Right ventricle myocardium inferior (tissue), 1 donor: ENCODE results near the gene SBK1. TPM values are rescaled to one million over a fixed set of nuclear protein-coding genes. Genes with fewer than 3 reads are reported as not detected.

ENCODE experiments used
- ATAC-seq: fragments of 200-7000 bp; cut with Tn5 transposase; one replicate; pipeline ENCODE4 v1.9.1; 2020; ENCODE audit warnings: mild to moderate bottlenecking, moderate library complexity
- DNase-seq: peaks from one replicate; pipeline ENCODE4 v3.0.0; 2021; ENCODE audit errors: missing footprints
- intact Hi-C: fragments of 100-400 bp; cut with DNase I; formaldehyde crosslinking; loops from one replicate; pipeline ENCODE4 v1.11.0; 2022
- total RNA-seq: library from RNA; stranded (reverse); fragmentation: NEBNext Ultra II Directional; extraction: Animal tissue kit (Norgen Biotek cat#: 25700); gene quantifications from one replicate; pipeline ENCODE4 v1.2.1, GENCODE V29; 2021
- donor health status: DM: no; HTN: yes; CAD: no; lungs with severe emphysema.

Gene SBK1
- total RNA-seq, 1 donor from 2014 or later = 1.4 TPM

DNA sequence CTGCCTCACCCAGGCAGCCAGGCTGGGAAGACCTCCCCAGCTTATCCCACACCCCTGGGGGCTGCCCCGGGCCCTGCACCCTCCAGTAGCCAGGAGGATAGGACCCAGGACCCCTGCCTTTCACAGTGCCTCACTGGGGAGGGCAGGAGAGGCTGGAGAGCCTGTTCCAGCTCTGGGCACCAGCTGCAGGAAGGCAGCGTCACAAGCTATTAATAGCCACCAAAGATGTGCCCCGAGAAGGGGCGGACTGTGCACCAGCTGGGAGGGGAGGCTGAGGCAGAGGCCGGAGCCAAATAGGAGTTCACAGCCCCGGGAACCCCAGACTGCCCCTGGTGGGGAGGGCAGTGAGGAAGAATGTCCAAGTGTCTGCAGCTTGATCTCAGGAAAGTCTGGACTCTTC is 8.8 kb downstream of the SBK1 start:
- DNase-seq (no peak), ATAC-seq (peak; percentile 65)
- intact Hi-C loops = no loop called here

GRCh38 chr16:28301620-28302019 is 9.3 kb downstream of the SBK1 start:
- ATAC-seq (no peak), DNase-seq (no peak)
- intact Hi-C loops = no loop called here

DNA sequence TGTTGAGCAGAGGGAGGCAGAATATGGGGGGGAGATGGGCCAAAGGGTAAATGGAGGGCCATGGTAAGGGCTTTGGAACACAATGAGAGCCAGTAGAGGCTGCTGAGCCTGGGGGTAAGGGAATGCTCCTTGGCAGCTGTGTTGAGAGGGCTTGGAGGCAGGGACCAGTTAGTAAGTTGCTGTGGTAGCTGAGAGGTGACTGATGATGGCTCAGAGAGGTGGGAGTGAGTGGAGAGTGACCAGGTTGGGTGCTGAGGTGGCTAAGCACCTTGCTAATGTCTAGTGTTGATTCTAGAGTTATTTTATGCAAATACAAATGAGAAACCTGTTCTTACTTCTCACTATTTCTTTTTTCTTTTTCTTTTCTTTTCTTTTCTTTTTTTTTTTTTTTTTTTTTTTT is 10.8 kb downstream of the SBK1 start:
- DNase-seq = no peak
- intact Hi-C loops = no loop called here
- no peak for ATAC-seq

- intact Hi-C loops = no loop called here
- ATAC-seq = no peak
- no peak for DNase-seq
These were observed 11.9 kb downstream of the SBK1 start for GRCh38 chr16:28304214-28304613.

GRCh38 chr16:28307936-28308335 is 15.6 kb downstream of the SBK1 start:
- ATAC-seq (no peak), DNase-seq (no peak)
- intact Hi-C loops = no loop called here

DNA sequence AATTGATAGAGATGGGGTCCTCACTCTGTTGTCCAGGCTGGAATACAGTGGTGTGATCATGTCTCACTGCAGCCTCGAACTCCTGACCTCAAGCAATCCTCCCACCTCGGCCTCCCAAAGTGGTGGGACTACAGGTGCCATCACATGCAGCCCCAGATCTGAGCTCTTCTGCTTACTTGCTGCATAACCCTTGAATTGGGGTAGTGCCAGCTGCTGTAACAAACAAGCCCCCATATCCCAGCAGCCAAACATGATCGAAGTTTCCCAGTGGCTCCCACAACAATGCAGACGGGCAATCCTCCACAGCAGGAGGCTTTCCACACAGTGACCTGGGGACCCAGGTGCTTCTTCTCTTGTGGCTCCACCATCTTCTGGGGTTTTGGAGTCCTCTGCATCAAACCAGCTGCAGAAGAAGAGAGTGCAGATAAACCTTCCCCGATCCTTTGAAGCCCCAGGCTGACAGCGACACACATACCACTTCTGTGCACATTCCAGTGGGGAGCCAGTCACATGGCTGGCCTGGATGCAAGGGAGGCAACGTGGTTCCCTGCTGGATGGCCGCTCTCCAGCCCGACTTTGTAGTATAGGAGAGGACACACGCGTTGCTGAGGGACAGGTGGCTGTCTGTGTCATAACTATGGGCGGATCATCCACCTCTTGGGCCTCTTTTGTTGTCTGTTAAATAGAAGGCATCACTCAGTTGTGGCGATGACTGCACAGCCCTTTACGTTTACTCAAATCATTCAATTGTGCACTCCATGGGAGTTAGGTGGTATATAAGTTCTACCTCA is 16.7 kb downstream of the SBK1 start:
- ATAC-seq (peak; percentile 58), DNase-seq (no peak)

DNA sequence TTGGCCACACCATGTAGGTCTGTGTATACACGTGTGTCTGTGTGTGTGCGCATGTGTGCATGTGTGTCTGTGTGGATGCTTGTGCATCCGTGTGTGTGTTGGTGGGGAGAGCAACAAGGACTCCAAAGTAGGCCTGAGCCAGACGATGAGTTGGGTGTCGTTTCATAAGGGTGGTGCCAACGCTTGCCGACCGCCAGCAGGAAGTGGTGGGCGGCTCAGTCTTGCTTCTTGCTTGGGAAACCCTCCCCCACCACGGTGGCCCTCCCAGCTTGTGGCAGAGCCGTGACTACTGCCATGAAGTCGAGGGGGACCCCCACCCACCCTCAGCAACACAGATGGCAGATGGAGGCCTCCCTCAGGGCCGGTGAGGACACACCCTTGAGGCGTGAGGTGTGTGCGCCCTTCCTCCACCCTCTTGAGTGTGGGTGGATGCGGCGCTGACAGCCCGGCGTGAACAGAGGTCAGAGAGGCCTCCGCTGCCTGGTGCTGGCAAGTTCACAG is 17.5 kb downstream of the SBK1 start:
- intact Hi-C loops = no loop called here
- ATAC-seq (peak; percentile 58), DNase-seq (no peak)

More for the DNA sequence above, 16.7 kb downstream of the SBK1 start:
- intact Hi-C loops = no loop called here

DNA sequence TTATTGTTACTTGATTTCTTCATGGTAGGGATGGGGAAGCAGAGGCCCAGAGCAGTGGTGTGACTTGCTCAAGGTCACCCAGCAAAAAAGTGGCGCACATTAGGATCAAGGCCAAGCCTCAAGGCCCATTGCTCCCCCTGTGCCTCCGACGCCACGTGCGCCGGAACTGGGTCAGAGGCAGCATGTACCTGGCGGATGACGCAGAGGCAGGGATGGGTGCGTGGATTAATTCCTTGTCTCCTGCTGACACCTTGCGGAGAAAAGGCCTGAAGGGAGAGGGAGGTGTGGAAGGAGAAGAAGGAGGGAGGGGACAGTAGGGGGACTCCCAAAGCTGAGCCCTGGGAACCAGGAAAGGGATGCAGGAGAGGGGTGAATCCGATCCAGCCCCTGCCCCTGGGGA is 18.5 kb downstream of the SBK1 start:
- DNase-seq = no peak
- intact Hi-C loops = no loop called here
- no peak for ATAC-seq

DNA sequence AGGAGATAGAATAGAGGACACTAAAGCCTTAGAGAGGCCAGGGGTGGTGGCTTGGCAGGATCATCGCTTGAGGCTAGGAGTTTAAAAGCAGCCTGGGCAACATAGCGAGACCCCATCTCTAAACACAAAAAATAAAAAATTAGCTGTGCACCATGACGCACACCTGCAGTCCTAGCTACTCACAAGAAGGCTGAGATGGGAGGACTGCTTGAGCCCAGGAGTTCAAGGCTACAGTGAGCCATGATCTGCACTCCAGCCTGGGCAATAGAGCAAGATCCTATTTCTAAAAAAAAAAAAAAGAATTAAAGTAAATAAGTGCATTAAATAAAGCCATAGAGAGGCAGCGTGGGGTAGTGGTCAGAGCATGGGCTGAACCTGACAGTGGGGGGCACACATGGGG is 19.1 kb downstream of the SBK1 start:
- intact Hi-C loops = no loop called here
- DNase-seq (no peak), ATAC-seq (no peak)

DNA sequence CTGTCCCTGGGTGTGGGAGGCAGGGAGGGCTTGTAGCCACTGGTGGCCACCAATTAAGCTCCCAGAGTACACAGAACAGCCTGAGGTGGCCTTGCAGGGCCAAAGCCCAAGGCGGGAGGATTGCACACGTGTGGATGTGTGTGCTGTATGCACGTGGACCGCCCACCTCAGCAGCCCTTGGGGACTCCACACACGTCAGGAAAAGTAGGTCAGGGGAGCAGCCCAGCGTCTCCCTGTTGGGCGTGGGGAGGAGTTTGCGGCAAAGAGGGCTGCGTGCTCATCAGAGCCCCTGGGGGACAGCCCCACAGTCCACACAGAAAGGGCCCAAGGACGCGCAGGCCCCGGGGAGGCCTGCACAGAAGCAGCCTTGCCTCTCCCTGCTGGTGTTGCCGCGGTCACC is 19.6 kb downstream of the SBK1 start:
- intact Hi-C loops = no loop called here
- ATAC-seq (no peak), DNase-seq (no peak)

DNA sequence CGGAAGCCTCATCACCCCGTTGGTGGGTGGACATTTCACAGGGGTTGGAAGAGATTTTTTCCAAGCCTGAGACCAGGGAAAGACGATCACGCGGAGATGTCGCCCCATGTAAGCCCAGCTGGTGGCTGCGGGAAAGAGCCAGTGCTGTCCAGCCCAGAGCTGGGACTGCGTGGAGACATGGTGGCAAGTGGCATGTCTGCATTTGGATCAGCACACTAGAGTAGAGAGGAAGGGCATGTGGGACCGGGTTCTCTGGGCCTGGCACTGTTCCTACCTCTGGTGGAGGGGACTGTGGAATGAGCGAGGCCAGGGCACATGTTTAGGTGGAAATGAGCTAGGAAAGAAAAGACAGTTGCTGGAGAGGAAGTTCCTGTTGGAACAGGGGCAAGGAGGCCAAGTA is 20.0 kb downstream of the SBK1 start:
- ATAC-seq = no peak
- intact Hi-C loops = no loop called here
- DNase-seq = no peak

DNA sequence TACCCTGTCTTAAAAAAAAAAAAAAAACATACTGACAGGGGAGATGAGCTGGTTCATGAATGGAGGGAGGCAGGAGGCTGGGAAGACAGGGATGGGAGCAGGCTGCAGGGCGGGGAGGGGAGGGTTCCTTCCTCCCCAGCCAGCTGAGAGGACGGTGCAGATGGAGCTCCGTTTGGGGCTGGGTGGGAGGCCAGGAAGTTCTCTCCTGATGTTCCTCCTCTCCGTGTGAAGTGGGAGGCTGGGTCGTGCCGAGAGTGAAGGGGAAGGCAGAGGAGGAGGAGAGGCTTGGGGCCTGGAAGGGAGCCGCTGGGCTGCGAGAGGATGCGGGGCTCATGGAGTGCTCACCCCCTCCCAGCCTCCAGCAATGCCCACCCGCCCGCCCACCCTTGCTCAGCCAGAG is 21.3 kb downstream of the SBK1 start:
- ATAC-seq (no peak), DNase-seq (no peak)
- intact Hi-C loops = no loop called here

GRCh38 chr16:28316054-28316453 is 23.7 kb downstream of the SBK1 start:
- ATAC-seq = no peak
- DNase-seq = no peak
- intact Hi-C loops = loop anchor here (2.0 kb wide), 1 partner anchor 39 kb away; no protein-coding TSS in a partner anchor

GRCh38 chr16:28317040-28317880 is 24.9 kb downstream of the SBK1 start:
- intact Hi-C loops = loop anchor here (2.0 kb wide), 1 partner anchor 40 kb away; no protein-coding TSS in a partner anchor
- ATAC-seq (no peak), DNase-seq (no peak)

DNA sequence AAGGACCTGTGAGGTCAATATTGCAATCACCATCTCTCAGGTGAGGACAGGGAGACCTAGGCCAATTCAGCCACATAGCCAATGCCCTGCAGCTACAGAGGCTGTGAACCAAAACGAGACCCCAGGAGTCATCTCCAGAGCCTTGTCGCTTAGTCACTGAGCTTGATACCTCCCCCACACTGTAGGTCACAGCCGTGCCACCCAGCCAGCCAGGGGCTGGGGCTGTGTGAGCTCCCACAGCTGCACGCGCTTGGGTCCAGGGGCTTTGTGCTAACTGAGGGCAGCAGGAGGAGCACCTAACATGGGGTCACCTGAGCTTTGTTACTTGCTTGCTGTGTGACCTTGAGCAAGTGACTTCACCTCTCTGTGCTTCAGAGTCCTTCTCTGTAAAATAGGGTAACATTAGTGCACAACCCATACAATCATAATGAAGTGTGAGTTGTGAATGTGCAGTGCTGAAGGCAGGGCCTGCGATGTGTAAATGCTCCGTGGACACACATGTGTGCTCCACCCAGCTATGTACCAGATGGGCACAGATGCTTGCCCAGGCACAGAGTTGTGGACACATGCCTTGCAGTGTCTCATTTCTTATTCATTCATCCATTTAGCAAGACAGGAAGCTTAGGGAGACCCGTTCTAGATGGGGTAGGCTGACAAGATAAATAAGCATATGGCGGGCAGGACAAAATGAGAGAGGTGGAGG is 25.9 kb downstream of the SBK1 start:
- no peak for ATAC-seq
- DNase-seq = no peak
- intact Hi-C loops = no loop called here

GRCh38 chr16:28319476-28320022 is 27.2 kb downstream of the SBK1 start:
- ATAC-seq (no peak), DNase-seq (no peak)
- intact Hi-C loops = no loop called here

DNA sequence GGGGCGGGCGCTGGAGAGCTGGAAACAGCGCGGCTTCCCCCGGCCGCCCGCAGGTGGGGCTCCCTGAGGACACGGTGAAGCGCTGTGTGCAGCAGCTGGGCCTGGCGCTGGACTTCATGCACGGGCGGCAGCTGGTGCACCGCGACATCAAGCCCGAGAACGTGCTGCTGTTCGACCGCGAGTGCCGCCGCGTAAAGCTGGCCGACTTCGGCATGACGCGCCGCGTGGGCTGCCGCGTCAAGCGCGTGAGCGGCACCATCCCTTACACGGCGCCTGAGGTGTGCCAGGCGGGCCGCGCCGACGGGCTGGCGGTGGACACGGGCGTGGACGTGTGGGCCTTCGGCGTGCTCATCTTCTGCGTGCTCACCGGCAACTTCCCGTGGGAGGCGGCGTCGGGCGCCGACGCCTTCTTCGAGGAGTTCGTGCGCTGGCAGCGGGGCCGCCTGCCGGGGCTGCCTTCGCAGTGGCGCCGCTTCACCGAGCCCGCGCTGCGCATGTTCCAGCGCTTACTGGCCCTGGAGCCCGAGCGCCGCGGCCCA is 27.8 kb downstream of the SBK1 start:
- intact Hi-C loops = no loop called here
- no peak for DNase-seq
- ATAC-seq = no peak

GRCh38 chr16:28320741-28321140 is 28.4 kb downstream of the SBK1 start:
- ATAC-seq = no peak
- no peak for DNase-seq
- intact Hi-C loops = no loop called here
